GM12872 (cell line): ENCODE results near the gene PPP1R18.

Experiments used
- TF ChIP-seq, protein P1 (sequence below): IDR thresholded peaks from 3 replicates; pipeline ENCODE4 v1.5.1; 2011; ENCODE audit warnings: low read depth, mild to moderate bottlenecking, low read length, moderate library complexity; ENCODE audit not compliant: insufficient read depth

PPP1R18 gene

DNA sequence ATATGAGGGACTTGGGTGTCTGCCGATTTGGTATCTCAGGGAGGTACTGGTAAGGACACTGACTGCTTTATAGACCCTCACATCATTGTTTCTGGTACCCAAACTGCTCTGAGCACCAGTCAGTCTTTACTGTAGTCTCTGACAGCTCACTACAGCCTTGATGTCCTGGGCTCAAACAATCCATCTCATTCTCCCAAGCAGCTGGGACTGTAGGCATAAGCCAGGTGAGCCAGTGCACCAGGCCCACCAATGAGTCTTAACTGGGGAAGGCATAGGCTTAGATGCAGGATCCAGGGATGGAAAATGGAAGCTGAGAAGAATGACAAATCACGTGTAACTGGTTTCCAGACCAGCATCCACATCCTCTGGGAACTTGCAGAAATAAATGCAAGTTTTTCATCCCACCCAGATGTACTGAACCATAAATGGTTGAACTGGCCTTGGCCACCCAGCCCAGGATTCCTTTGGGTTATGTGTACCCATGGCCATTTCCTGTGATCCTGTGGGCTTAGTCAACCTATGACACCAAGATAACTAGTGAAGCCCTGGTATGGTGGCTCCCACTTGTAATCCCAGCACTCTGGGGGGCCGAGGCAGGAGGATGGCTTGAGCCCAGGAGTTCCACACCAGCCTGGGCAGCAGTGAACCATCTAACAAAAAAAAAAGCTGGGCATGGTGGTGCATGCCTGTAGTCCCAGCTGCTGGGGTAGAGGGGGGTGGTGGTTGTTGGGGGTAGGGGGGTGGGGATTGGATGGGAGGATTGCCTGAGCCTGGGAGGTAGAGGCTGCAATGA is 39.5 kb upstream of the PPP1R18 start:
- TF ChIP-seq, protein P1, sequence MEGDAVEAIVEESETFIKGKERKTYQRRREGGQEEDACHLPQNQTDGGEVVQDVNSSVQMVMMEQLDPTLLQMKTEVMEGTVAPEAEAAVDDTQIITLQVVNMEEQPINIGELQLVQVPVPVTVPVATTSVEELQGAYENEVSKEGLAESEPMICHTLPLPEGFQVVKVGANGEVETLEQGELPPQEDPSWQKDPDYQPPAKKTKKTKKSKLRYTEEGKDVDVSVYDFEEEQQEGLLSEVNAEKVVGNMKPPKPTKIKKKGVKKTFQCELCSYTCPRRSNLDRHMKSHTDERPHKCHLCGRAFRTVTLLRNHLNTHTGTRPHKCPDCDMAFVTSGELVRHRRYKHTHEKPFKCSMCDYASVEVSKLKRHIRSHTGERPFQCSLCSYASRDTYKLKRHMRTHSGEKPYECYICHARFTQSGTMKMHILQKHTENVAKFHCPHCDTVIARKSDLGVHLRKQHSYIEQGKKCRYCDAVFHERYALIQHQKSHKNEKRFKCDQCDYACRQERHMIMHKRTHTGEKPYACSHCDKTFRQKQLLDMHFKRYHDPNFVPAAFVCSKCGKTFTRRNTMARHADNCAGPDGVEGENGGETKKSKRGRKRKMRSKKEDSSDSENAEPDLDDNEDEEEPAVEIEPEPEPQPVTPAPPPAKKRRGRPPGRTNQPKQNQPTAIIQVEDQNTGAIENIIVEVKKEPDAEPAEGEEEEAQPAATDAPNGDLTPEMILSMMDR: no peak

DNA sequence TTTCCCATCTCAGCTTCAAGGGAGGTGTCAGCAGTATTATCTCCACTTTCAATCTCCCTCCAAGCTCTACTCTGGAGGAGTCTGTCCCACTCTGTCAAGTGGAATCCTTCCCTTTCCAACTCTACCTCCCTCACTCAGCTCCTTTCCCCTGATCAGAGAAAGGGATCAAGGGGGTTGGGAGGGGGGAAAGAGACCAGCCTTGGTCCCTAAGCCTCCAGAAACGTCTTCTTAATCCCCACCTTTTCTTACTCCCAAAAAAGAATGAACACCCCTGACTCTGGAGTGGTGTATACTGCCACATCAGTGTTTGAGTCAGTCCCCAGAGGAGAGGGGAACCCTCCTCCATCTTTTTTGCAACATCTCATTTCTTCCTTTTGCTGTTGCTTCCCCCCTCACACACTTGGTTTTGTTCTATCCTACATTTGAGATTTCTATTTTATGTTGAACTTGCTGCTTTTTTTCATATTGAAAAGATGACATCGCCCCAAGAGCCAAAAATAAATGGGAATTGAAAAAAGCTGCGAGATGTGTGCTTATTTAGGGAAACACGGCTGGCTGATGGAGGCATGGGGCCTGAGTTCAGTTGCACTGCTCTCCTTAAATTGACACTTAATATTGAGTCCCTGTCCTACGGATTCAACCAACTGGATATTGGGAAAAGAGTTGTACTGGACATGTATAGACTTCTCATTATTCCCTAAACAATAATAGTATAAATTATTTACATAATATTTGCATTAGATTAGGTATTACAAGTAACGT is 38.6 kb upstream of the PPP1R18 start:
- TF ChIP-seq, protein P1: no peak

DNA sequence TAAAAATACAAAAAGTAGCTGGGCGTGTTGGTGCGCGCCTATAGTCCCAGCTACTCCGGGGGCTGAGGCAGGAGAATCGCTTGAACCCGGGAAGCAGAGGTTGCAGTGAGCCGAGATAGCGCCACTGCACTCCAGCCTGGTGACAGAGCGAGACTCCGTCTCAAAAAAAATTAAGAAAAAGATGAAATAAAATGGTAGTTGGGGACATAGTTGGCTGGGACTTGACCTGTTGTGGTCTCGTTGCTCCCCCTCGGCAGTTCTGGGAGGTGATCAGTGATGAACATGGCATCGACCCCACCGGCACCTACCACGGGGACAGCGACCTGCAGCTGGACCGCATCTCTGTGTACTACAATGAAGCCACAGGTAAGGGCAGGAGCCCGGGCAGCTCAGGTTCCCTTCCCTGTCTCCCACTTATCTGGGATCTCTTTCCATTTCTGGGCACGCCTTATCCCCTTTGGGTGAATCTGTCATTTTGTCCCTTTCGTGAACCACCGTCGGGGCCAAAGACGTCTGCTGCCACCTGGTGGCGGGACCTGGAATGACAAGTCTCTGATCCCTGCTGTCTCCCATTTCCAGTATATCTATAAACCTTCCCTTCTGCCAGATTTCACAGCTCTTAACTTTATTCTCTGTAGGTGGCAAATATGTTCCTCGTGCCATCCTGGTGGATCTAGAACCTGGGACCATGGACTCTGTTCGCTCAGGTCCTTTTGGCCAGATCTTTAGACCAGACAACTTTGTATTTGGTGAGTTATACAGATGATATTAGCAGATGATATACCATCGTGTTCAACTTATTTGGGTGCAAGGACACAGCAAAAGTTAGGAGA is 36.1 kb upstream of the PPP1R18 start:
- TF ChIP-seq, protein P1: peak; percentile 94

DNA sequence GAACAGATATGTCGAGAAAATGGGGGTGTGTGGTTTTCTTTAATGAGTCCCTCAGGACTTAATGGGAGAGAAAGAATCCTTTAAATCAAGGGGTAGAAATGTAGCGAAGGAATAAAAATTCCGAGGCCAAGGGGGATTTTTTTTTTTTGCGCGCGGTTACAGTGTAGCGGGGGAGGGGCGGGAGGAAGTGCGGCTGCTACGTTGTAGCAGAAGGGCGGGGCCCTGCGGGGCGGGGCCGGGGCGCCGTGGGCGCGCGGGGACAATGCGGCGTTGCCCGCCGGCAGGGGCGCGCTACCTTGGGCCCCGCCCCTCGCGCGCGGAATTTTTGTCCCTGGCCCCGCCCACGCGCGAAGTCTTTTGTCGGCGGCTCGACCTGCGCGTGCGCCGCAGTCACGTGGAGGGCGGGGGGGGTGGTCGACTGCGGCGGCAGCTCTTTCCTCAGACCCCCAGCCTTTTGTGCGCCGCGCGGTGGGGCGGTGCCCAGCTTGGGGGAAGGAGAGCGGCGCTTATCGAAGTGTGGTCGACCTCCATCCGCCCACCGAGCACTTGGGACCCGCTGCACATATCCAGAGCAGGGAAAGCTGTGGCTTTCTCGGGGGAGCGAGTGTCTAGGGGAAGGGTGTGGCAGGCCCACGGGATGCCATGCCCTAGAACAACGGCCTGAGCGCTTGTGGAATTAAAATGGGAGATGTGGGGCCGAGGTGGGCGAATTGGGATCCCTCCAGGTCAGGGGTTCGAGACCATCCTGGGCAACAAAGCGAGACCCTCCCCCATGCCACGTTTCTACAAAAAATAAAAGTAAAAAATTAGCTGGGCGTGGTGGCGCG is 35.0 kb upstream of the PPP1R18 start:
- TF ChIP-seq, protein P1: peak; percentile 36; the same call in 1 of the 3 replicates

DNA sequence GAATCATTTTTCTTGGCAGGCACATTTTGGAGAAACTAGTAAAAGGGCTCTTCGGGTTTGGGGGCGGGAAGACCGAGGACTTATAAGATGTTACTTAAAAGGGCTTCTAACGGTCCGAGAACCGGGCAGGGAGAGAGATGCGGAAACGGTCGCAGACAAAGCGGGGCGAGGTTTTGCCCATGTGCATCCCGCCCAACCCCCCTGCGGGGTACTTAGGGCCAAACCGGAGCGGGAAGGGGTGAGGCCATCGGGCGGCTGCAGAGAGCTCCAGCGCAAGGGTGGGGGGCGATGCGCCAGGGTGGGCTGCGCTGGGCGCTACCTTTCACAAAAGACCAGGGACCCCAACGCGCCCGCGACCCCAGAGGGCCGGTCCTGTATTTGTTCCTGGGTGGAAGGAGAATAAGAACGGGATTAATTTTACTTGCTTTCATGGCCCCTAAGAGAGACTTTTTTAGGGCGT is 34.3 kb upstream of the PPP1R18 start:
- TF ChIP-seq, protein P1: no peak

DNA sequence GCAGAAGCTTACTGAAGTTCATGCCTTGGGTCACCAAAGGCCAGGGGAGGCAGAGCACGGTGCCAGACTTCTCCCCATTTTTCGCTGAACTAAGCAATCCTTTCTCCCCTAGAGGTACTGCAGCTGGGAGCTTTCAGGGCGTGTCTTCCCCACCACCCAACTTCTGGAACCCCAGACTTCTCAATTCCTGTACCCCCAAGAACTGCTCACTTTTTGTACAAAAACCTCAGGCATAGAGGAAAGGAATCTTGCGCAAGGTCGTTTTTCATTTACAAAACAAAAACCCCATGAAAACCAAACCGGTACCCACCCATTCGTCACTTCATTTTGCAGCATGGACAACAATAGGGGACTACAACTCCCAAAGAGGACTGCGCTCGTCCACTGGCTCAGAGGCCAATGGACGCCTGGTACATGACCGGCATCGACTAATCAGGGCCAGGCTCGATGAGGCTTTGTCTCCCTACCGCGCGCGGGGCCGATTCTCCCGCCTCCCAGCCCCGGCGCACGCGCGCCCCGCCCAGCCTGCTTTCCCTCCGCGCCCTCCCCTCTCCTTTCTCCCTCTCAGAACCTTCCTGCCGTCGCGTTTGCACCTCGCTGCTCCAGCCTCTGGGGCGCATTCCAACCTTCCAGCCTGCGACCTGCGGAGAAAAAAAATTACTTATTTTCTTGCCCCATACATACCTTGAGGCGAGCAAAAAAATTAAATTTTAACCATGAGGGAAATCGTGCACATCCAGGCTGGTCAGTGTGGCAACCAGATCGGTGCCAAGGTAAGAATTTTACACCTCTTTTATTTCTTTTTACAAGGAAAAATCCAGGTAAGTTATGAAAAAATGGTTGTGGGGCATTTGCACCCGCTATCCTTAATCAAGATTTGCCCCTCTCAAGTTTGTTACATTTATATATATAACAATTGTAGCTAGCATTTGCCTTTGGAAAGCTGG is 33.6 kb upstream of the PPP1R18 start, which contains the start of gene TUBB:
TSS of gene TUBB (plus strand) at position 562 of the 947 bp plus-strand sequence. CDS start at position 717, 155 bp downstream.
- TF ChIP-seq, protein P1: peak; percentile 19; the same call in 1 of the 3 replicates
